Endothelial cell (in vitro differentiated cells): Measurements from ENCODE around the gene HECA. TPM values are rescaled to one million over a fixed set of nuclear protein-coding genes. Genes with fewer than 3 reads are reported as not detected.
A peak's percentile ranks its signal among the peaks of the same experiment; 100 is the strongest.

Experiments used
- DNase-seq: peaks from one replicate; pipeline ENCODE4 v3.0.0; 2021; ENCODE audit warnings: low spot score
- H3K27ac Mint-ChIP-seq: one replicate; pipeline ENCODE4 v1.8.0; 2021; ENCODE audit warnings: mixed read lengths, inconsistent platforms; ENCODE audit not compliant: unreplicated experiment
- H3K27me3 Mint-ChIP-seq: one replicate; pipeline ENCODE4 v1.8.0; 2021; ENCODE audit warnings: mild to moderate bottlenecking, moderate library complexity, mixed read lengths, inconsistent platforms; ENCODE audit not compliant: unreplicated experiment
- H3K36me3 Mint-ChIP-seq: one replicate; pipeline ENCODE4 v1.8.0; 2021; ENCODE audit warnings: mild to moderate bottlenecking, low read depth, mixed read lengths, inconsistent platforms; ENCODE audit not compliant: unreplicated experiment
- H3K4me1 Mint-ChIP-seq: one replicate; pipeline ENCODE4 v1.8.0; 2021; ENCODE audit warnings: mild to moderate bottlenecking, mixed read lengths, inconsistent platforms; ENCODE audit not compliant: unreplicated experiment
- H3K4me3 Mint-ChIP-seq: one replicate; pipeline ENCODE4 v1.8.0; 2021; ENCODE audit warnings: mild to moderate bottlenecking, mixed read lengths, inconsistent platforms; ENCODE audit not compliant: unreplicated experiment
- H3K9me3 Mint-ChIP-seq: one replicate; pipeline ENCODE4 v1.8.0; 2021; ENCODE audit warnings: mixed read lengths, inconsistent platforms; ENCODE audit not compliant: unreplicated experiment
- total RNA-seq: library from RNA; stranded (reverse); fragmentation: NEBNext Ultra II Directional; extraction: Animal tissue kit (Norgen Biotek cat#: 25700); gene quantifications from one replicate; pipeline ENCODE4 v1.2.1, GENCODE V29; 2021; ENCODE audit not compliant: unreplicated experiment
- TF ChIP-seq, protein P1 (sequence below): fragments of 200-600 bp; sonication (generic); IDR thresholded peaks from one replicate; pipeline ENCODE4 v1.5.0; 2021; ENCODE audit warnings: antibody characterized with exemption; ENCODE audit not compliant: unreplicated experiment

The HECA gene
- total RNA-seq, 1 donor from 2014 or later: 36.7 TPM

GRCh38 chr6:139108378-139108777 is 26.5 kb upstream of the HECA start:
- no peak for DNase-seq
- no peaks in the 10 kb centered on the region for H3K9me3 Mint-ChIP-seq
- TF ChIP-seq, protein P1, sequence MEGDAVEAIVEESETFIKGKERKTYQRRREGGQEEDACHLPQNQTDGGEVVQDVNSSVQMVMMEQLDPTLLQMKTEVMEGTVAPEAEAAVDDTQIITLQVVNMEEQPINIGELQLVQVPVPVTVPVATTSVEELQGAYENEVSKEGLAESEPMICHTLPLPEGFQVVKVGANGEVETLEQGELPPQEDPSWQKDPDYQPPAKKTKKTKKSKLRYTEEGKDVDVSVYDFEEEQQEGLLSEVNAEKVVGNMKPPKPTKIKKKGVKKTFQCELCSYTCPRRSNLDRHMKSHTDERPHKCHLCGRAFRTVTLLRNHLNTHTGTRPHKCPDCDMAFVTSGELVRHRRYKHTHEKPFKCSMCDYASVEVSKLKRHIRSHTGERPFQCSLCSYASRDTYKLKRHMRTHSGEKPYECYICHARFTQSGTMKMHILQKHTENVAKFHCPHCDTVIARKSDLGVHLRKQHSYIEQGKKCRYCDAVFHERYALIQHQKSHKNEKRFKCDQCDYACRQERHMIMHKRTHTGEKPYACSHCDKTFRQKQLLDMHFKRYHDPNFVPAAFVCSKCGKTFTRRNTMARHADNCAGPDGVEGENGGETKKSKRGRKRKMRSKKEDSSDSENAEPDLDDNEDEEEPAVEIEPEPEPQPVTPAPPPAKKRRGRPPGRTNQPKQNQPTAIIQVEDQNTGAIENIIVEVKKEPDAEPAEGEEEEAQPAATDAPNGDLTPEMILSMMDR: no peak
- H3K4me1 Mint-ChIP-seq: peaks cover 2% of the 10 kb centered on the region
- no peak overlapping the region for H3K27ac Mint-ChIP-seq
- H3K4me3 Mint-ChIP-seq: no peak overlapping the region
- H3K27me3 Mint-ChIP-seq: no peaks in the 10 kb centered on the region
- H3K36me3 Mint-ChIP-seq: no peaks in the 10 kb centered on the region

GRCh38 chr6:139109558-139109957 is 25.3 kb upstream of the HECA start:
- Mint-ChIP-seq H3K4me1 (peaks cover 2% of the 10 kb centered on the region), H3K4me3 (no peak overlapping the region), H3K9me3 (no peaks in the 10 kb centered on the region), H3K36me3 (no peaks in the 10 kb centered on the region), H3K27me3 (no peaks in the 10 kb centered on the region), H3K27ac (no peak overlapping the region)
- DNase-seq: peak; percentile 29
- TF ChIP-seq, protein P1: no peak

GRCh38 chr6:139112146-139112545 is 22.7 kb upstream of the HECA start:
- Mint-ChIP-seq H3K9me3 (no peaks in the 10 kb centered on the region), H3K27me3 (no peaks in the 10 kb centered on the region), H3K36me3 (no peaks in the 10 kb centered on the region), H3K4me3 (no peak overlapping the region), H3K27ac (no peak overlapping the region), H3K4me1 (peaks cover 2% of the 10 kb centered on the region)
- DNase-seq: no peak
- TF ChIP-seq, protein P1: no peak

- H3K36me3 Mint-ChIP-seq: no peaks in the 10 kb centered on the region
- no peak overlapping the region for H3K27ac Mint-ChIP-seq
- no peaks in the 10 kb centered on the region for H3K27me3 Mint-ChIP-seq
- no peak for DNase-seq
- TF ChIP-seq, protein P1: no peak
- no peak overlapping the region for H3K4me3 Mint-ChIP-seq
- no peaks in the 10 kb centered on the region for H3K9me3 Mint-ChIP-seq
- peaks cover 2% of the 10 kb centered on the region for H3K4me1 Mint-ChIP-seq
Observed at GRCh38 chr6:139112561-139112960, 22.3 kb upstream of the HECA start.

DNA sequence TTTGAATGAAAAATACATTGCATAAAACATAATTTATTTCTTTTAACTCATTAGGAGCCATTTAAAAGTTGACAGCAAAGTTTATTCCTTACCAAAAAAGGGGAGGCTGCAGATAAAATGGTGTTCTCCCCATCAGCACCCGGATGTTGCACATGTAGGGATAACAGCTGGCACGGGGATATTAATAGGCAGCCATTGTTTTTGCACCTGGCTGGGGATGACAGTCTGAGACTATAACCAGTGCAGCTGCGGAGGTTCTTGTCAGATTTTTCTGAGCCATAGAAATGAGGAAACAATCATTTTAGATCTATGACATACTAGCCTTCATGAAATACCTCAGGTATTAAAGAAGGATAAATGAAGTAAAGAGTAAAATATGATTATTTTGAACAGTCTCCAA is 20.1 kb upstream of the HECA start:
- Mint-ChIP-seq H3K4me1 (peaks cover 2% of the 10 kb centered on the region), H3K27me3 (no peaks in the 10 kb centered on the region), H3K36me3 (peaks cover 4% of the 10 kb centered on the region), H3K9me3 (peaks cover 5% of the 10 kb centered on the region), H3K4me3 (no peak overlapping the region), H3K27ac (no peak overlapping the region)
- TF ChIP-seq, protein P1: no peak
- no peak for DNase-seq
